Stimulated activated CD8-positive, alpha-beta memory T cell treated with anti-CD3 and anti-CD28 coated beads, Interleukin-7, amount 100 ng/mL, for 1 hour (primary cell): ENCODE data around the gene NUP188.
"Not testable (repeated sequence)": the region's sequence is repeated elsewhere in the genome, so short reads cannot be mapped to it uniquely, and the experiment has no call there.

Experiments used
- DNase-seq, 2 donors: peaks; one replicate each; pipeline ENCODE4 v3.0.0-alpha.2; 2020; ENCODE audit warnings: low read depth in 2 of 2

The NUP188 gene

GRCh38 chr9:129028192-129028966 lies 80.9 kb downstream of the NUP188 start, which contains the start of gene SH3GLB2:
Gene SH3GLB2, minus strand, starts transcription at chr9:129028331. Its CDS starts 177 bp downstream, at chr9:129028154.
- peak; percentile 96 to 97 for DNase-seq

GRCh38 chr9:129030191-129030590 lies 82.7 kb downstream of the NUP188 start:
- DNase-seq = no peak

GRCh38 chr9:129031514-129031913 lies 84.0 kb downstream of the NUP188 start:
- DNase-seq = no peak

GRCh38 chr9:129032541-129033159 lies 85.2 kb downstream of the NUP188 start:
- DNase-seq = no peak

- no peak for DNase-seq
These were observed 85.7 kb downstream of the NUP188 start for GRCh38 chr9:129033216-129033615.

- DNase-seq = not testable (repeated sequence)
These were observed 88.3 kb downstream of the NUP188 start for GRCh38 chr9:129035838-129036237.

GRCh38 chr9:129036241-129036922 lies 88.9 kb downstream of the NUP188 start, which contains the start of gene MIGA2:
Gene MIGA2, plus strand, starts transcription at chr9:129036626. Its CDS starts 3,969 bp downstream, at chr9:129040595.
- DNase-seq = peak; percentile 86 to 89

GRCh38 chr9:129036923-129037766 lies 89.6 kb downstream of the NUP188 start:
- no peak for DNase-seq

GRCh38 chr9:129037767-129038098 lies 90.2 kb downstream of the NUP188 start:
- DNase-seq = no peak

- DNase-seq = no peak
These were observed 90.8 kb downstream of the NUP188 start for GRCh38 chr9:129038109-129038852.

- no peak for DNase-seq
These were observed 92.7 kb downstream of the NUP188 start for GRCh38 chr9:129040113-129040643.

GRCh38 chr9:129042016-129042415 lies 94.5 kb downstream of the NUP188 start:
- DNase-seq = no peak

GRCh38 chr9:129052592-129052991 lies 105.1 kb downstream of the NUP188 start:
- DNase-seq = no peak

- DNase-seq = no peak
These were observed 105.5 kb downstream of the NUP188 start for GRCh38 chr9:129053020-129053419.

- DNase-seq = no peak
These were observed 106.8 kb downstream of the NUP188 start for GRCh38 chr9:129054163-129054851.
